G401.6 (cell line): ENCODE data around the gene GRID1.
"Not testable (repeated sequence)": the region's sequence is repeated elsewhere in the genome, so short reads cannot be mapped to it uniquely, and the experiment has no call there.

Experiments
- FAIRE-seq: peaks from 2 replicates; lab custom pipeline; 2012; peaks lifted over from hg19 to GRCh38; lab: Jason Lieb, UNC

Gene GRID1

GRCh38 chr10:85861513-85862197 lies 504.9 kb downstream of the GRID1 start:
- FAIRE-seq: no peak

- FAIRE-seq: no peak
Observed at GRCh38 chr10:85859859-85860258, 506.7 kb downstream of the GRID1 start.

GRCh38 chr10:85858776-85859515 lies 507.6 kb downstream of the GRID1 start:
- FAIRE-seq: no peak

- no peak for FAIRE-seq
Observed at GRCh38 chr10:85857791-85858190, 508.8 kb downstream of the GRID1 start.

- no peak for FAIRE-seq
Observed at GRCh38 chr10:85857305-85857704, 509.3 kb downstream of the GRID1 start.

- FAIRE-seq: no peak
Observed at GRCh38 chr10:85851934-85852333, 514.7 kb downstream of the GRID1 start.

- no peak for FAIRE-seq
Observed at GRCh38 chr10:85851325-85851724, 515.3 kb downstream of the GRID1 start.

- no peak for FAIRE-seq
Observed at GRCh38 chr10:85850736-85851135, 515.9 kb downstream of the GRID1 start.

GRCh38 chr10:85849315-85849714 lies 517.3 kb downstream of the GRID1 start:
- no peak for FAIRE-seq

- no peak for FAIRE-seq
Observed at GRCh38 chr10:85848756-85849155, 517.8 kb downstream of the GRID1 start.

- no peak for FAIRE-seq
Observed at GRCh38 chr10:85847085-85847484, 519.5 kb downstream of the GRID1 start.

GRCh38 chr10:85838660-85839059 lies 527.9 kb downstream of the GRID1 start:
- FAIRE-seq: not testable (repeated sequence)

GRCh38 chr10:85832988-85833387 lies 533.6 kb downstream of the GRID1 start:
- FAIRE-seq: no peak

GRCh38 chr10:85831422-85831821 lies 535.2 kb downstream of the GRID1 start:
- no peak for FAIRE-seq

GRCh38 chr10:85826377-85826776 lies 540.2 kb downstream of the GRID1 start:
- FAIRE-seq: no peak

GRCh38 chr10:85811405-85811804 lies 555.2 kb downstream of the GRID1 start:
- FAIRE-seq: no peak

- no peak for FAIRE-seq
Observed at GRCh38 chr10:85810674-85811073, 555.9 kb downstream of the GRID1 start.

- FAIRE-seq: no peak
Observed at GRCh38 chr10:85795460-85795859, 571.1 kb downstream of the GRID1 start.

GRCh38 chr10:85794553-85794952 lies 572.0 kb downstream of the GRID1 start:
- no peak for FAIRE-seq

- FAIRE-seq: no peak
Observed at GRCh38 chr10:85792533-85792858, 574.1 kb downstream of the GRID1 start.

GRCh38 chr10:85791818-85792532 lies 574.6 kb downstream of the GRID1 start:
- FAIRE-seq: no peak

GRCh38 chr10:85789982-85790789 lies 576.4 kb downstream of the GRID1 start:
- no peak for FAIRE-seq

- no peak for FAIRE-seq
Observed at GRCh38 chr10:85789125-85789524, 577.5 kb downstream of the GRID1 start.
